Suprapubic skin (tissue), 4 donors: ENCODE data around the gene CACNG7.

ENCODE experiments used
- EP300 ChIP-seq: sonication (generic); formaldehyde crosslinking; IDR thresholded peaks from one replicate; pipeline ENCODE4 v1.6.1; 2017; ENCODE audit warnings: antibody characterized with exemption
- POLR2A ChIP-seq, 2 donors: fragments of 450-650 bp; IDR thresholded peaks; one replicate each; pipeline ENCODE4 v1.6.1; 2017; ENCODE audit warnings: antibody characterized with exemption in 2 of 2, mild to moderate bottlenecking in 2 of 2, moderate library complexity in 2 of 2
- POLR2AphosphoS5 ChIP-seq, 3 donors: sonication (generic); formaldehyde crosslinking; IDR thresholded peaks; one replicate each; pipeline ENCODE4 v1.6.1; 2017; ENCODE audit warnings: antibody characterized with exemption in 3 of 3

GRCh38 chr19:53915000-53915399 is 5.9 kb downstream of the CACNG7 start:
- TF ChIP-seq POLR2A (IDR thresholded peaks at IDR 0.05), result no peak
- TF ChIP-seq POLR2AphosphoS5 (IDR thresholded peaks at IDR 0.05), result no peak
- no peak for TF ChIP-seq EP300
